H1 (cell line): ENCODE measurements around the gene TIAM2. TPM values are rescaled to one million over a fixed set of nuclear protein-coding genes. Genes with fewer than 3 reads are reported as not detected.

ENCODE experiments used
- CTCF ChIA-PET: fragments of 300-600 bp; sonication (Branson Sonifier 250); formaldehyde crosslinking; loops from one replicate; lab custom pipeline; 2021; ENCODE audit not compliant: partially characterized antibody; lab: Charles Lee
- POLR2A ChIA-PET: fragments of 300-600 bp; sonication (Branson Sonifier 250); formaldehyde crosslinking; loops from one replicate; lab custom pipeline; 2021; ENCODE audit warnings: inconsistent platforms; ENCODE audit not compliant: partially characterized antibody; lab: Charles Lee
- DNase-seq, 2 experiments: peaks; one replicate each; pipeline versions ENCODE4 v3.0.0 to v3.0.0-alpha.2; 2010 to 2022; ENCODE audit warnings: low spot score in 2 of 2, low read depth in 1 of 2, mixed read lengths in 1 of 2
- FAIRE-seq: peaks from 2 replicates; lab custom pipeline; 2011; peaks lifted over from hg19 to GRCh38; lab: Jason Lieb, UNC
- H2AFZ ChIP-seq: 2 replicates; pipeline ENCODE4 v1.8.1; 2012; ENCODE audit warnings: low read length, inconsistent platforms
- H2AK5ac ChIP-seq: 2 replicates; pipeline ENCODE4 v1.6.1; 2013; ENCODE audit warnings: low read depth, low read length
- H2BK120ac ChIP-seq: replicated peaks from 2 replicates; pipeline ENCODE3; 2013; ENCODE audit warnings: low read depth, low read length, inconsistent platforms
- H2BK12ac ChIP-seq: 2 replicates; pipeline ENCODE4 v1.6.1; 2013; ENCODE audit warnings: low read depth, low read length
- H2BK15ac ChIP-seq: 2 replicates; pipeline ENCODE4 v1.6.1; 2013; ENCODE audit warnings: low read length
- H2BK20ac ChIP-seq: 2 replicates; pipeline ENCODE4 v1.6.1; 2013; ENCODE audit warnings: low read length
- H2BK5ac ChIP-seq: 2 replicates; pipeline ENCODE4 v1.6.1; 2013; ENCODE audit warnings: low read depth, low read length
- H3K14ac ChIP-seq: 2 replicates; pipeline ENCODE4 v1.6.1; 2013; ENCODE audit warnings: inconsistent platforms; ENCODE audit not compliant: insufficient read length
- H3K18ac ChIP-seq: 2 replicates; pipeline ENCODE4 v1.6.1; 2013; ENCODE audit warnings: low read length; ENCODE audit errors: extremely low read depth
- H3K23ac ChIP-seq: 2 replicates; pipeline ENCODE4 v1.6.1; 2013; ENCODE audit warnings: inconsistent platforms; ENCODE audit not compliant: insufficient read length
- H3K23me2 ChIP-seq: 2 replicates; pipeline ENCODE4 v1.6.1; 2013; ENCODE audit warnings: low read depth, low read length
- H3K27ac ChIP-seq: 2 replicates; pipeline ENCODE4 v1.6.1; 2011; ENCODE audit warnings: low read depth, low read length, inconsistent platforms
- H3K27me3 ChIP-seq, 4 experiments: replicated peaks in 1 of 4; 1 replicate in 1 of 4; 2 replicates in 3 of 4; pipeline versions ENCODE4 v1.6.1 to v1.8.1; 2011 to 2013; ENCODE audit warnings: low read length in 3 of 4, mild to moderate bottlenecking in 3 of 4, inconsistent platforms in 2 of 4, mixed read lengths in 2 of 4, moderate library complexity in 1 of 4; ENCODE audit not compliant: control insufficient read depth in 3 of 4, insufficient read depth in 3 of 4; ENCODE audit errors: extremely low read depth in 1 of 4
- H3K36me3 ChIP-seq, 4 experiments: 2 replicates each; pipeline versions ENCODE4 v1.6.1 to v1.8.1; 2011 to 2013; ENCODE audit warnings: mild to moderate bottlenecking in 4 of 4, low read length in 3 of 4, moderate library complexity in 2 of 4, control low read depth in 1 of 4, inconsistent platforms in 1 of 4; ENCODE audit not compliant: insufficient read depth in 4 of 4, control insufficient read depth in 2 of 4
- H3K4ac ChIP-seq: replicated peaks from 2 replicates; pipeline ENCODE3; 2013; ENCODE audit warnings: low read length, low read depth, mixed read lengths, inconsistent platforms; ENCODE audit not compliant: insufficient read length
- H3K4me1 ChIP-seq, 4 experiments: replicated peaks in 1 of 4; 1 replicate in 1 of 4; 2 replicates in 3 of 4; pipeline versions ENCODE4 v1.6.1 to v1.8.1; 2011 to 2013; ENCODE audit warnings: low read length in 3 of 4, inconsistent platforms in 2 of 4, mixed read lengths in 1 of 4; ENCODE audit not compliant: insufficient read depth in 4 of 4, control insufficient read depth in 3 of 4
- H3K4me2 ChIP-seq, 2 experiments: 2 replicates each; pipeline versions ENCODE4 v1.6.1 to v1.8.1; 2011 to 2013; ENCODE audit warnings: low read depth in 2 of 2, low read length in 2 of 2, control low read depth in 1 of 2, inconsistent platforms in 1 of 2, mild to moderate bottlenecking in 1 of 2; ENCODE audit not compliant: insufficient read depth in 1 of 2
- H3K4me3 ChIP-seq, 4 experiments: fragments of 200-600, 300-600 bp in 1 of 4; sonication (generic), shearing (Covaris generic), sonication (Bioruptor Twin) in 1 of 4; 2 replicates each; pipeline versions ENCODE4 v1.5.1 to v1.8.1; 2011 to 2016; ENCODE audit warnings: low read length in 4 of 4, low read depth in 3 of 4, control low read depth in 2 of 4, inconsistent platforms in 2 of 4, mild to moderate bottlenecking in 2 of 4, mixed read lengths in 1 of 4, moderate library complexity in 1 of 4; ENCODE audit not compliant: insufficient read depth in 2 of 4; ENCODE audit errors: extremely low read depth in 1 of 4
- H3K56ac ChIP-seq: replicated peaks from 2 replicates; pipeline ENCODE3; 2013; ENCODE audit warnings: low read depth, mild to moderate bottlenecking, mixed read lengths, low read length, inconsistent platforms; ENCODE audit not compliant: insufficient read length
- H3K79me1 ChIP-seq: 2 replicates; pipeline ENCODE4 v1.6.1; 2013; ENCODE audit warnings: low read depth, low read length, control low read depth
- H3K79me2 ChIP-seq, 2 experiments: 2 replicates each; pipeline versions ENCODE4 v1.6.1 to v1.8.1; 2012 to 2013; ENCODE audit warnings: low read length in 2 of 2, mild to moderate bottlenecking in 2 of 2, inconsistent platforms in 1 of 2; ENCODE audit not compliant: insufficient read depth in 2 of 2, control insufficient read depth in 1 of 2
- H3K9ac ChIP-seq, 4 experiments: replicated peaks in 1 of 4; 1 replicate in 1 of 4; 2 replicates in 3 of 4; pipeline versions ENCODE4 v1.6.1 to v1.8.1; 2011 to 2013; ENCODE audit warnings: low read depth in 3 of 4, low read length in 3 of 4, control low read depth in 2 of 4, mild to moderate bottlenecking in 2 of 4, moderate library complexity in 2 of 4, inconsistent platforms in 1 of 4; ENCODE audit errors: extremely low read depth in 1 of 4
- H3K9me3 ChIP-seq, 2 experiments: 2 replicates each; pipeline versions ENCODE4 v1.6.1 to v1.8.1; 2012 to 2013; ENCODE audit warnings: mild to moderate bottlenecking in 2 of 2, moderate library complexity in 2 of 2, control low read depth in 1 of 2, inconsistent platforms in 1 of 2, low read depth in 1 of 2, low read length in 1 of 2, mixed read lengths in 1 of 2; ENCODE audit not compliant: insufficient read depth in 2 of 2
- H4K20me1 ChIP-seq, 2 experiments: replicated peaks in 1 of 2; 2 replicates each; pipeline versions ENCODE3 to v1.8.1; 2011 to 2013; ENCODE audit warnings: inconsistent platforms in 2 of 2, low read length in 2 of 2, mild to moderate bottlenecking in 1 of 2; ENCODE audit not compliant: insufficient read depth in 2 of 2, control insufficient read depth in 1 of 2
- H4K5ac ChIP-seq: 2 replicates; pipeline ENCODE4 v1.6.1; 2013; ENCODE audit warnings: low read length, low read depth, mixed read lengths, inconsistent platforms; ENCODE audit not compliant: insufficient read length
- H4K8ac ChIP-seq: 2 replicates; pipeline ENCODE4 v1.8.0; 2013; ENCODE audit warnings: mild to moderate bottlenecking, moderate library complexity, low read length, inconsistent platforms; ENCODE audit not compliant: insufficient read depth; ENCODE audit errors: extremely low read depth
- H4K91ac ChIP-seq: replicated peaks from 2 replicates; pipeline ENCODE3; 2013; ENCODE audit warnings: low read length, mixed read lengths, inconsistent platforms; ENCODE audit not compliant: insufficient read length
- BACH1 ChIP-seq: IDR thresholded peaks from 2 replicates; pipeline ENCODE4 v1.6.1; 2012; ENCODE audit warnings: low read length, improper control_type of control experiment
- CEBPB ChIP-seq: IDR thresholded peaks from 2 replicates; pipeline ENCODE4 v1.6.1; 2012; ENCODE audit warnings: low read depth, low read length
- CHD1 ChIP-seq: IDR thresholded peaks from 2 replicates; pipeline ENCODE4 v1.6.1; 2012; ENCODE audit warnings: low read depth, low read length, improper control_type of control experiment
- CREB1 ChIP-seq: IDR thresholded peaks from 2 replicates; pipeline ENCODE4 v1.6.1; 2012; ENCODE audit warnings: inconsistent platforms
- EZH2 ChIP-seq: fragments of 200-600 bp; sonication (generic); IDR thresholded peaks from 2 replicates; pipeline ENCODE4 v1.7.1; 2012; ENCODE audit warnings: low read depth, mild to moderate bottlenecking, moderate library complexity, low read length, inconsistent platforms; ENCODE audit not compliant: severe bottlenecking
- KDM4A ChIP-seq: IDR thresholded peaks from one replicate; pipeline ENCODE4 v1.7.1; 2012; ENCODE audit warnings: low read depth, mild to moderate bottlenecking, moderate library complexity, low read length, inconsistent platforms; ENCODE audit not compliant: severe bottlenecking
- SUZ12 ChIP-seq: fragments of 200-600 bp; sonication (generic); IDR thresholded peaks from 2 replicates; pipeline ENCODE4 v1.6.1; 2012; ENCODE audit warnings: mild to moderate bottlenecking, inconsistent platforms, low read length, moderate library complexity, mixed read lengths
- WGBS, 2 experiments: shearing (Covaris generic) in 1 of 2; methylation state at CpG; one replicate each; pipeline versions ENCODE4 v1.1.6 to v1.1.7; 2013 to 2015; ENCODE audit warnings: low lambda C conversion rate in 2 of 2, mixed read lengths in 2 of 2, inconsistent platforms in 1 of 2, low coverage in 1 of 2, missing lambda C conversion rate in 1 of 2; ENCODE audit not compliant: insufficient replicate concordance in 2 of 2, insufficient coverage in 1 of 2, insufficient read length in 1 of 2; ENCODE audit errors: extremely low coverage in 1 of 2, missing lambda C conversion rate in 1 of 2; 5-methylcytosine and 5-hydroxymethylcytosine counted together
- polyA plus RNA-seq, 7 experiments: library from polyadenylated mRNA; depleted of rRNA in 3 of 7; stranded (reverse) in 5 of 7; unstranded in 2 of 7; fragments of >200 nt in 5 of 7; fragments of 200-250 nt in 2 of 7; gene quantifications; 1 replicate in 5 of 7; 2 replicates in 1 of 7; 4 replicates in 1 of 7; pipeline versions ENCODE4 v1.2.1 to v1.2.3, GENCODE V29; 2011 to 2013; ENCODE audit warnings: missing spikeins in 2 of 7, mixed read lengths in 2 of 7
- total RNA-seq: library from RNA; stranded (reverse); fragmentation: NEBNext Ultra II Directional; extraction: Animal tissue kit (Norgen Biotek cat#: 25700); gene quantifications from 2 replicates; pipeline ENCODE4 v1.2.1, GENCODE V29; 2021

The TIAM2 gene
- total and polyA plus RNA-seq, 2 of the 8 experiments (the other 6 are each of a cell fraction or from before 2014, with no cell fraction given) = 7.4 to 23.9 TPM

GRCh38 chr6:155024391-155025027, 29.4 kb downstream of the TIAM2 start:
- POLR2A ChIA-PET = interaction anchor here (0.7 kb wide), 2 partner anchors 8 to 10 kb away, joined by 4 read pairs; no protein-coding TSS in a partner anchor
- no peak for FAIRE-seq
- TF ChIP-seq EZH2 = no peak
- no peak for TF ChIP-seq CREB1
- no peak for TF ChIP-seq CHD1
- no peak for TF ChIP-seq SUZ12
- TF ChIP-seq CEBPB = no peak
- TF ChIP-seq BACH1 = no peak
- TF ChIP-seq KDM4A = no peak

More at GRCh38 chr6:155024391-155025027, 29.4 kb downstream of the TIAM2 start:
- H2AFZ ChIP-seq = no peak overlapping the region
- H4K5ac ChIP-seq = no peak overlapping the region
- no peaks in the 10 kb centered on the region for H3K79me2 ChIP-seq
- H2AK5ac ChIP-seq = no peak overlapping the region
- CTCF ChIA-PET = interaction anchor here (1.1 to 1.4 kb wide), 2 partner anchors 96 to 157 kb away, joined by 3 read pairs; no protein-coding TSS in a partner anchor
- no peak overlapping the region for H3K4ac ChIP-seq
- no peak overlapping the region for H3K27ac ChIP-seq
- WGBS, 2 experiments = 83% methylated on average over 2 of the region's 2 CpGs; no CpG with 5 or more reads in 1 of the 2 experiments
- H4K20me1 ChIP-seq = no peaks in the 10 kb centered on the region
- no peak overlapping the region for H3K56ac ChIP-seq
- no peak overlapping the region for H2BK120ac ChIP-seq
- H3K23ac ChIP-seq = no peak overlapping the region
- no peak overlapping the region for H2BK12ac ChIP-seq
- no peak overlapping the region for H4K8ac ChIP-seq
- no peak overlapping the region for H3K18ac ChIP-seq
- H2BK5ac ChIP-seq = no peak overlapping the region
- no peak overlapping the region for H3K4me3 ChIP-seq
- no peaks in the 10 kb centered on the region for H3K79me1 ChIP-seq
- no peaks in the 10 kb centered on the region for H3K27me3 ChIP-seq
- no peaks in the 10 kb centered on the region for H3K36me3 ChIP-seq
- no peak overlapping the region for H2BK15ac ChIP-seq
- DNase-seq = no peak
- H3K9ac ChIP-seq = no peak overlapping the region
- no peaks in the 10 kb centered on the region for H3K9me3 ChIP-seq
- H3K23me2 ChIP-seq = no peaks in the 10 kb centered on the region
- peaks cover 0 to 3% (median under 1%) of the 10 kb centered on the region in 4 experiments; a peak in 2 of 7 replicates for H3K4me1 ChIP-seq
- H4K91ac ChIP-seq = no peak overlapping the region
- no peak overlapping the region for H3K14ac ChIP-seq
- no peak overlapping the region for H2BK20ac ChIP-seq
- H3K4me2 ChIP-seq = no peak overlapping the region
